T-cell (primary cell): Measurements from ENCODE around the gene HAP1. TPM values are rescaled to one million over a fixed set of nuclear protein-coding genes. Genes with fewer than 3 reads are reported as not detected.

Experiments used
- ATAC-seq, 4 experiments: fragments of 200-7000 bp in 3 of 4; fragments of 150-1000 bp in 1 of 4; cut with Tn5 transposase; replicated peaks in 1 of 4; 1 replicate in 3 of 4; 2 replicates in 1 of 4; pipeline ENCODE4 v1.10.0; 2021; ENCODE audit warnings: moderate library complexity in 3 of 4, mild to moderate bottlenecking in 2 of 4, moderate number of reproducible peaks in 1 of 4
- CTCF ChIA-PET, 2 donors: fragments of 300-600 bp; sonication (Branson Sonifier 250); formaldehyde crosslinking; loops; one replicate each; lab custom pipeline; 2022; ENCODE audit warnings: antibody characterized with exemption in 2 of 2; lab: Charles Lee
- POLR2A ChIA-PET, 2 donors: fragments of 300-600 bp; sonication (Branson Sonifier 250); formaldehyde crosslinking; loops; one replicate each; lab custom pipeline; 2022; ENCODE audit warnings: antibody characterized with exemption in 2 of 2; lab: Charles Lee
- DNase-seq, 35 experiments: peaks; one replicate each; pipeline versions ENCODE4 v3.0.0 to v3.0.0-alpha.2; 2013 to 2023
- H3K27ac ChIP-seq: one replicate; pipeline ENCODE4 v1.5.1; 2013; ENCODE audit warnings: low read length
- H3K27me3 ChIP-seq, 2 experiments: replicated peaks in 1 of 2; 1 replicate in 1 of 2; 2 replicates in 1 of 2; pipeline versions ENCODE4 v1.6.1 to v1.7.0; 2013; ENCODE audit warnings: low read length in 1 of 2, mixed read lengths in 1 of 2; ENCODE audit not compliant: control insufficient read depth in 2 of 2, insufficient read depth in 2 of 2; ENCODE audit errors: extremely low read depth in 1 of 2
- H3K36me3 ChIP-seq, 2 donors: 1 replicate in 1 of 2; 2 replicates in 1 of 2; pipeline versions ENCODE4 v1.6.1 to v1.7.0; 2013; ENCODE audit warnings: low read length in 1 of 2; ENCODE audit not compliant: control insufficient read depth in 2 of 2, insufficient read depth in 1 of 2; ENCODE audit errors: extremely low read depth in 1 of 2
- H3K4me1 ChIP-seq, 2 experiments: 1 replicate in 1 of 2; 2 replicates in 1 of 2; pipeline versions ENCODE4 v1.6.1 to v1.7.0; 2013; ENCODE audit warnings: low read length in 2 of 2, mixed read lengths in 1 of 2; ENCODE audit not compliant: insufficient read depth in 2 of 2, control insufficient read depth in 1 of 2; ENCODE audit errors: extremely low read depth in 1 of 2
- H3K4me3 ChIP-seq, 2 donors: 1 replicate in 1 of 2; 2 replicates in 1 of 2; pipeline versions ENCODE4 v1.5.1 to v1.7.0; 2013; ENCODE audit warnings: mild to moderate bottlenecking in 2 of 2, low read length in 1 of 2, moderate library complexity in 1 of 2; ENCODE audit not compliant: control insufficient read depth in 1 of 2; ENCODE audit errors: extremely low read depth in 1 of 2
- H3K9me3 ChIP-seq: 2 replicates; pipeline ENCODE4 v1.7.0; 2013
- H3K27ac Mint-ChIP-seq, 2 donors: one replicate each; pipeline ENCODE4 v1.8.0; 2020 to 2021; ENCODE audit warnings: mild to moderate bottlenecking in 2 of 2, mixed read lengths in 2 of 2
- H3K27me3 Mint-ChIP-seq, 2 donors: one replicate each; pipeline ENCODE4 v1.8.0; 2021 to 2022; ENCODE audit warnings: mixed read lengths in 2 of 2
- H3K36me3 Mint-ChIP-seq: one replicate; pipeline ENCODE4 v1.8.0; 2021; ENCODE audit warnings: mixed read lengths
- H3K4me1 Mint-ChIP-seq, 3 donors: one replicate each; pipeline ENCODE4 v1.8.0; 2020 to 2022; ENCODE audit warnings: mixed read lengths in 3 of 3, mild to moderate bottlenecking in 1 of 3
- H3K4me3 Mint-ChIP-seq, 3 donors: one replicate each; pipeline ENCODE4 v1.8.0; 2020 to 2022; ENCODE audit warnings: mild to moderate bottlenecking in 3 of 3, mixed read lengths in 3 of 3, moderate library complexity in 3 of 3
- H3K9me3 Mint-ChIP-seq, 3 donors: one replicate each; pipeline ENCODE4 v1.8.0; 2020 to 2022; ENCODE audit warnings: mixed read lengths in 3 of 3
- WGBS: methylation state at CpG from one replicate; pipeline ENCODE4 v1.1.5; 2013; ENCODE audit warnings: missing lambda C conversion rate; ENCODE audit not compliant: insufficient coverage; 5-methylcytosine and 5-hydroxymethylcytosine counted together
- total RNA-seq, 35 experiments: library from RNA in 6 of 35; stranded (reverse) in 6 of 35; fragments of 120-200 nt in 1 of 35; gene quantifications; one replicate each; pipeline versions ENCODE4 v1.2.1 to v1.2.4 and lab custom pipeline; 2013 to 2026

Gene HAP1
- total RNA-seq, 5 donors from 2014 or later (not counting 1 experiment from before 2014, with no cell fraction given), result 0.49 to 0.63 (median 0.53) TPM; not detected in 2

DNA sequence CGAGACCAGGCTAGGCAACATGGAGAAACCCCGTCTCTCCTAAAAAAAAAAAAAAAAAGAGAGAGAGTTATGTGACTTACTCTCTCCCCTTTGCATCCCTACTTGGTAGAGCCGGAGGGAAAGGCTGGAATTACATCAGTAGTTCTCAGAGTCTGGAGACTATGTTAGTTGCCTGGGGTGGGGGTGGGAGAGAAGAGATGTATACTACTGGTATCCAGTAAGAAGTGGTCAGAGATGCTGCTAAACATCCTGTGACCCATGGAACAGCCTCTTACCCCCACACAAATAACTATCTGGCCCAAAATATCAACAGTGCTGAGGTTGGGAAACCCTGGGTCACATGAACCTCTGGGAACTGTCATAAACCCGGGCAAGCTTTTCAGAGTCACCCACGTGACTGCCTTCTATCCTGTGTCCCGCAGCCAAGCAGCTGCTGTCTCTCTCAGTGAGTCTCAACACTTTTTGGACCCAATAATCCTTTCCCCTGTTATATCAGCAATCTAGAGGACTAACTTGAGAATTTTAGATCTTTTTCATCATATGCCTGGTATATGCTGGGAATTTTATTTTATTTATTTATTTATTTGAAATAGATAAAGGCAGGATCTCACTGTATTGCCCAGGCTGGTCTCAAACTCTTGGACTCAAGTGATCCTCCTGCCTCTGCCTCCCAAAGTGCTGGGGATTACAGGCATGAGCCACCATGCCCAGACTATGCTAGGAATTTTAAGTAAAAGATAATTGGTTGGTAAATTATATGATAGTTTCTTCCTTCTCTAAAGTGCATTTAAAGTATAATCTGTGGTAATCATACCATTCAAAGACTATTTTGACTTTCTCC is 37.1 kb downstream of the HAP1 start:
- H3K27ac ChIP-seq, result no peak overlapping the region
- H3K9me3 ChIP-seq, result no peaks in the 10 kb centered on the region
- Mint-ChIP-seq H3K36me3 (peaks cover 13% of the 10 kb centered on the region), H3K9me3 (no peaks in the 10 kb centered on the region), H3K4me1 (peaks cover 22 to 26% (median 23%) of the 10 kb centered on the region in 3 donors), H3K27ac (no peak overlapping the region), H3K27me3 (no peaks in the 10 kb centered on the region), H3K4me3 (no peak overlapping the region)
- ChIA-PET CTCF (no interaction called here), POLR2A (interaction anchor here in 1 of 2 donors (1.2 kb wide), 1 partner anchor 9 kb away, joined by 3 read pairs; no protein-coding TSS in a partner anchor)
- peaks cover 0 to 5% of the 10 kb centered on the region in 2 experiments for H3K4me1 ChIP-seq
- no peak overlapping the region for H3K4me3 ChIP-seq
- WGBS, result 43% methylated on average over 4 of the region's 6 CpGs
- DNase-seq (no peak), ATAC-seq (peak in 1 of 4 experiments; percentile 7)
- H3K27me3 ChIP-seq, result peaks cover 0 to 2% of the 10 kb centered on the region in 2 experiments
- H3K36me3 ChIP-seq, result peaks cover 15 to 29% of the 10 kb centered on the region in 2 donors

GRCh38 chr17:41695954-41696757 is 38.3 kb downstream of the HAP1 start:
- ChIA-PET CTCF (interaction anchor here (0.5 to 1.5 kb wide), 13 partner anchors 9 to 1882 kb away, joined by 3 to 14 read pairs (median 4); no protein-coding TSS in a partner anchor), POLR2A (interaction anchor here (0.5 to 1.0 kb wide), 4 partner anchors 16 to 234 kb away, joined by 3 to 8 read pairs (median 4); partner anchors contain the start of gene ODAD4 (in 1 of the 2))
- peaks cover 30 to 32% (median 30%) of the 10 kb centered on the region in 3 donors for H3K4me1 Mint-ChIP-seq
- WGBS, result 100% methylated on average over 1 of the region's 11 CpGs
- H3K27ac Mint-ChIP-seq, result peak overlapping the region; percentile 23 to 76
- H3K4me3 ChIP-seq, result no peak overlapping the region
- no peaks in the 10 kb centered on the region for H3K9me3 ChIP-seq
- no peaks in the 10 kb centered on the region for H3K27me3 Mint-ChIP-seq
- peaks cover 0 to 12% of the 10 kb centered on the region in 2 experiments for H3K4me1 ChIP-seq
- DNase-seq (peak; percentile 39 to 95 (median 69)), ATAC-seq (peak; percentile 21 to 66 (median 52))
- H3K36me3 ChIP-seq, result peaks cover 15 to 41% of the 10 kb centered on the region in 2 donors
- no peaks in the 10 kb centered on the region for H3K27me3 ChIP-seq
- H3K27ac ChIP-seq, result no peak overlapping the region
- H3K4me3 Mint-ChIP-seq, result peak overlapping the region in 1 of 3 donors; percentile 39
- H3K36me3 Mint-ChIP-seq, result peaks cover 23% of the 10 kb centered on the region
- no peaks in the 10 kb centered on the region for H3K9me3 Mint-ChIP-seq

- CTCF ChIA-PET, result interaction anchor here in 1 of 2 donors (1.2 to 1.5 kb wide), 2 partner anchors 16 to 30 kb away, joined by 3 to 14 read pairs; no protein-coding TSS in a partner anchor
- Histone ChIP-seq H3K36me3 (peaks cover 18 to 51% of the 10 kb centered on the region in 2 donors), H3K27ac (no peak overlapping the region), H3K27me3 (no peaks in the 10 kb centered on the region), H3K4me3 (no peak overlapping the region), H3K9me3 (no peaks in the 10 kb centered on the region), H3K4me1 (peaks cover 5 to 20% of the 10 kb centered on the region in 2 experiments)
- no peaks in the 10 kb centered on the region for H3K27me3 Mint-ChIP-seq
- DNase-seq (no peak), ATAC-seq (peak in 1 of 4 experiments; percentile 7)
- POLR2A ChIA-PET, result no interaction called here
- H3K9me3 Mint-ChIP-seq, result no peaks in the 10 kb centered on the region
- 97% methylated on average over 5 of the region's 7 CpGs for WGBS
- H3K27ac Mint-ChIP-seq, result peak overlapping the region in 1 of 2 donors; percentile 6
- H3K4me1 Mint-ChIP-seq, result peaks cover 35 to 38% (median 36%) of the 10 kb centered on the region in 3 donors
- H3K36me3 Mint-ChIP-seq, result peaks cover 32% of the 10 kb centered on the region
- peak overlapping the region in 1 of 3 donors; percentile 39 for H3K4me3 Mint-ChIP-seq
These were observed 39.2 kb downstream of the HAP1 start for GRCh38 chr17:41695134-41695661.

GRCh38 chr17:41692722-41693521 is 41.5 kb downstream of the HAP1 start:
- Histone ChIP-seq H3K27me3 (no peaks in the 10 kb centered on the region), H3K9me3 (no peaks in the 10 kb centered on the region), H3K4me1 (peaks cover 16 to 25% of the 10 kb centered on the region in 2 experiments), H3K36me3 (peaks cover 18 to 59% of the 10 kb centered on the region in 2 donors), H3K27ac (no peak overlapping the region), H3K4me3 (no peak overlapping the region)
- ATAC-seq, result no peak
- Mint-ChIP-seq H3K27me3 (no peaks in the 10 kb centered on the region), H3K9me3 (no peaks in the 10 kb centered on the region), H3K4me1 (peaks cover 47 to 52% (median 47%) of the 10 kb centered on the region in 3 donors), H3K4me3 (peak overlapping the region in 2 of 3 donors; percentile 18 to 24), H3K36me3 (peaks cover 39% of the 10 kb centered on the region), H3K27ac (peak overlapping the region; percentile 42 to 81)
- ChIA-PET CTCF (interaction anchor here in 1 of 2 donors (0.5 to 5.4 kb wide), 5 partner anchors 13 to 689 kb away, joined by 3 to 60 read pairs (median 5); no protein-coding TSS in a partner anchor), POLR2A (interaction anchor here in 1 of 2 donors (0.6 kb wide), 4 partner anchors 17 to 1252 kb away, joined by 3 to 4 read pairs (median 4); no protein-coding TSS in a partner anchor)
- DNase-seq, result peak in 3 of 35 experiments; percentile 16 to 43 (median 34)
- whole genome bisulfite sequencing, result 100% methylated on average over 6 of the region's 11 CpGs

DNA sequence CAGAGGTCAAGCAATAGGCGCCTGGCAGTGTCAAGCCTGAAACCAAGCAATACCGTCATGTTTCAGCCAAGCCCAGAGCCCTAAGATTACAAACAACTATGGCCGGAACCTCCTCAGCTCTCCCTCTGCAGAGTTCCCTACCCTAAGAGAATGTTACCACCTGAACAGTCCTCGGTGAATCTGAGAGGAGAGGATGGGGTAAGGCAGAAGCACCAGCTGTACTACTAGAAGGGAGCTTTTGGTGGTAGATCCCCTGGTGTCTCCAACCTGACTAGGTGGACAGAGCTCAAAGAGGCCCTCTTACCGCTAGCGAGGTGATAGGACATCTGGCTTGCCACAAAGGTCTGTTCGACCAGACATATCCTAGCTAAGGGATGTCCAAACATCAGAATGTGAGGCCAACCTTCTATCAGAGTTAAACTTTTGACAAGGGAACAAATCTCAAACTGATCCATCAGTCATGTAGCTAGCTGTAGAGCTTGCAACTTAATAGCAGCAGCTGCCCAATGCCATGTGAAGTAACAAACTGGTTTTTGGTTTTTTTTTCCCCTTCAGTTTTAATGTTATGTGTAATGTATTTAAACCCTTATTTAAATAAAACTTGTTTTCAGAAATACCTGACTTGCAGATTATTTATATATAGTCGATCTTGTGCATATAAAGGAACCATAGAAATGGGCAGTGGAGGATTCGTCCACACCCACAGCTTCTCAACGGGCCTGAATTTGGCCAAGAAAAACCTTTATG is 43.2 kb downstream of the HAP1 start:
- H3K4me3 Mint-ChIP-seq, result peak overlapping the region; percentile 94 to 97 (median 95)
- peak in 7 of 35 experiments; percentile 10 to 53 (median 19) for DNase-seq

More for the DNA sequence above, 43.2 kb downstream of the HAP1 start:
- peaks cover 50 to 52% (median 52%) of the 10 kb centered on the region in 3 donors for H3K4me1 Mint-ChIP-seq
- CTCF ChIA-PET, result interaction anchor here in 1 of 2 donors (0.7 to 5.4 kb wide), 4 partner anchors 12 to 1071 kb away, joined by 3 to 60 read pairs (median 8); no protein-coding TSS in a partner anchor
- H3K9me3 Mint-ChIP-seq, result no peaks in the 10 kb centered on the region
- ATAC-seq, result no peak
- no peaks in the 10 kb centered on the region for H3K27me3 Mint-ChIP-seq
- peak overlapping the region; percentile 65 to 99 for H3K27ac Mint-ChIP-seq
- no peaks in the 10 kb centered on the region for H3K27me3 ChIP-seq
- 94% methylated on average over 5 of the region's 10 CpGs for WGBS
- H3K36me3 Mint-ChIP-seq, result peaks cover 39% of the 10 kb centered on the region
- H3K36me3 ChIP-seq, result peaks cover 18 to 59% of the 10 kb centered on the region in 2 donors
- H3K9me3 ChIP-seq, result no peaks in the 10 kb centered on the region
- no peak overlapping the region for H3K4me3 ChIP-seq
- H3K27ac ChIP-seq, result peak overlapping the region; percentile 98
- POLR2A ChIA-PET, result interaction anchor here (0.5 to 4.8 kb wide), 12 partner anchors 11 to 1689 kb away, joined by 3 to 108 read pairs (median 6); partner anchors contain the start of gene ODAD4 (in 1 of the 2)
- H3K4me1 ChIP-seq, result peaks cover 19 to 31% of the 10 kb centered on the region in 2 experiments
